ENCODE results near the gene HNRNPH1.

GRCh38 chr5:179620293-179620692 lies 3.2 kb downstream of the HNRNPH1 start:
- no peak for TF ChIP-seq CTCF (IDR thresholded peaks at IDR 0.05)
- TF ChIP-seq POLR2A (IDR thresholded peaks at IDR 0.05) = no peak
